ENCODE results near the gene PGPEP1. TPM values are rescaled to one million over a fixed set of nuclear protein-coding genes. Genes with fewer than 3 reads are reported as not detected.
A peak's percentile ranks its signal among the peaks of the same experiment; 100 is the strongest.

The PGPEP1 gene
- total and polyA plus RNA-seq, 8 donors = 16.1 to 39.5 (median 20.7) TPM

GRCh38 chr19:18311502-18312091 is 28.8 kb upstream of the PGPEP1 start:
- peaks cover 0 to 81% of the 10 kb centered on the region in 2 donors for H3K36me3 ChIP-seq

GRCh38 chr19:18312092-18312534 is 28.3 kb upstream of the PGPEP1 start:
- H3K27me3 ChIP-seq = no peaks in the 10 kb centered on the region
- H3K36me3 ChIP-seq = peaks cover 0 to 76% of the 10 kb centered on the region in 2 donors
- intact Hi-C loops (cut with DNase I) = no loop called here
- H3K27ac ChIP-seq = no peak overlapping the region
- no peak overlapping the region for H3K4me3 ChIP-seq
- H3K4me1 ChIP-seq = peaks cover 0 to 11% of the 10 kb centered on the region in 2 donors
- H3K9me3 ChIP-seq = no peaks in the 10 kb centered on the region
- ATAC-seq = no peak
- DNase-seq = no peak
- no peak for TF ChIP-seq CTCF (IDR thresholded peaks at IDR 0.05)

More at GRCh38 chr19:18311502-18312091, 28.8 kb upstream of the PGPEP1 start:
- TF ChIP-seq CTCF (IDR thresholded peaks at IDR 0.05) = no peak
- H3K27ac ChIP-seq = no peak overlapping the region
- no peaks in the 10 kb centered on the region for H3K27me3 ChIP-seq
- ATAC-seq (no peak), DNase-seq (no peak)
- intact Hi-C loops (cut with DNase I) = no loop called here
- no peak overlapping the region for H3K4me3 ChIP-seq
- peaks cover 2 to 11% of the 10 kb centered on the region in 2 donors for H3K4me1 ChIP-seq
- H3K9me3 ChIP-seq = no peaks in the 10 kb centered on the region

DNA sequence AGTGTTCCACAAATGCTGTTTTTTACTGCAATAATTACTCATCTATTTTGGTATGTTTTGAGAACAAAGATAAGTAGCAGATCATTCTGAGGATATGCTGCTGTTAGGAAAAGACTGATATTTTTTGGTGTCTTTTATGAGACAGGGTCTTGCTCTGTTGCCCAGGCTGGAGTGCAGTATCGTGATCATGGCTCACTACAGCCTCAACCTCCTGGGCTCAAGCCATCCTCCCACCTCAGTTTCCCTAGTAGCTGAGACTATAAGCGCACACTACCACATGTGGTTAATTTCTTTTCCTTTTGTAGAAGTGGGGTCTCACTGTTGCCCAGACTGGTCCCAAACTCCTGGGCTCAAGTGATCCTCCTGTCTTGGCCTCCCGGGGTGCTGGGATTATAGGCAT is 27.0 kb upstream of the PGPEP1 start:
- Histone ChIP-seq H3K4me1 (peaks cover 0 to 22% of the 10 kb centered on the region in 2 donors), H3K27ac (peak overlapping the region in 1 of 2 donors; percentile 45), H3K36me3 (peaks cover 0 to 63% of the 10 kb centered on the region in 2 donors), H3K9me3 (no peaks in the 10 kb centered on the region), H3K27me3 (no peaks in the 10 kb centered on the region), H3K4me3 (no peak overlapping the region)
- ATAC-seq (no peak), DNase-seq (no peak)
- intact Hi-C loops (cut with DNase I) = no loop called here
- no peak for TF ChIP-seq CTCF (IDR thresholded peaks at IDR 0.05)

GRCh38 chr19:18317961-18318800 is 22.2 kb upstream of the PGPEP1 start:
- no peaks in the 10 kb centered on the region for H3K27me3 ChIP-seq
- TF ChIP-seq CTCF (IDR thresholded peaks at IDR 0.05) = no peak
- intact Hi-C loops (cut with DNase I) = no loop called here
- H3K36me3 ChIP-seq = peaks cover 0 to 16% of the 10 kb centered on the region in 2 donors
- no peak for ATAC-seq
- H3K27ac ChIP-seq = peak overlapping the region; percentile 81 to 91
- H3K4me1 ChIP-seq = peaks cover 23 to 65% of the 10 kb centered on the region in 2 donors
- no peak overlapping the region for H3K4me3 ChIP-seq
- no peaks in the 10 kb centered on the region for H3K9me3 ChIP-seq
- peak in 3 of 4 donors; percentile 26 to 85 (median 68) for DNase-seq

DNA sequence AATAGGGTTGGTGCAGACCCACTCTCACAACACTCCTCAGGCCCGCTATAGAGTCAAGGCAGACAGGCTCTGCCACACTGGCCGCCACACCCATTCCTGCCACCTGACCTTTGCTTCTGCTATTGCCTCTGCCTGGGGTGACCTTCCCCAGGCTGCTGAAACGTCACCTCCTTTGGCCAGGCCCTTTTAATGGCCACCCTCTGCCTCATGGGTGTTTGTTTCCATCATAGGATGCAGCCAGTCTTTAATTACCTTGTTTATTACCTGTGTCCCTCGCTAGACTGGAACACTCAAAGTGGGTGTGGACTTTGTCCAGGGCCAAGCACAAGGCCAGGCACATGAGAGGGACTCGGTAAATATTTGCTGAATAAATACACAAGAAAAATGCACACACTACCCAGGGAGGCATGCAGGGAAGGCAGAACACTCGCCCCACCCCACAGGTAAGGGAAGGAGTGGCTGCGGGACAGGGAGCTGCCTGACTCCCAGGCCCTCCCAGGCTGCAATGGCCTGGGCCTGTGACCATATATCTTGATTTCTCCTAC is 20.7 kb upstream of the PGPEP1 start:
- no peaks in the 10 kb centered on the region for H3K9me3 ChIP-seq
- intact Hi-C loops (cut with DNase I) = no loop called here
- peak overlapping the region; percentile 81 to 91 for H3K27ac ChIP-seq
- peaks cover 32 to 71% of the 10 kb centered on the region in 2 donors for H3K4me1 ChIP-seq
- no peaks in the 10 kb centered on the region for H3K27me3 ChIP-seq
- peaks cover 0 to 1% of the 10 kb centered on the region in 2 donors for H3K36me3 ChIP-seq
- DNase-seq = peak in 1 of 4 donors; percentile 63
- peak; percentile 22 for ATAC-seq
- H3K4me3 ChIP-seq = no peak overlapping the region
- no peak for TF ChIP-seq CTCF (IDR thresholded peaks at IDR 0.05)
